ENCODE measurements around the gene ZCCHC2. TPM values are rescaled to one million over a fixed set of nuclear protein-coding genes. Genes with fewer than 3 reads are reported as not detected.
A peak's percentile ranks its signal among the peaks of the same experiment; 100 is the strongest.

The ZCCHC2 gene
- total and polyA plus RNA-seq, 4 donors: 6.9 to 34.7 (median 20.2) TPM

DNA sequence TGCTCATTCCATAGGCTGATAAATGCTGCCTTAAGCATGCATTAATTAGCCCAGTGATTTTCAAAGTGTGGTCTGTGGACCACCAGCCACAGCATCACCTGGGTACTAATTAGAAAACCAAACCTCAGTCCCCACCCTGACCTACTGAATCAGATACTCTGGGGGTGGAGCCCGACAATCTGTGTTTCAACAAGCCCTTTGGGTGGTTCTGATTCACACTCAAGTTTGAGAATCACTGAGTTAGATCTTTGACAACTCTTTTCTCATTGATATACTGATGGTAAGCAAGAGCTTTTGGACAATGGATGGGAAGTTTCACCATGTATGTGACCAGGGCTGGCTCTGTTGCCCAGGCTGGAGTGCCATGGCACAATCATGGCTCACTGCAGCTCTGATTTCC, 95.9 kb downstream of the ZCCHC2 start:
- 70 to 81% methylated on average over 1 of the region's 1 CpG for WGBS, 2 donors
- H3K4me1 ChIP-seq (ENCODE audit: control insufficient read depth in 1 of 2, insufficient read depth in 2 of 2, low read length in 2 of 2): no peaks in the 10 kb centered on the region
- no peaks in the 10 kb centered on the region for H3K27me3 ChIP-seq (ENCODE audit: control insufficient read depth in 1 of 2, insufficient read depth in 2 of 2, low read length in 1 of 2)
- no peak overlapping the region for H3K4me3 ChIP-seq (ENCODE audit: low read length in 2 of 2)
- H3K9me3 ChIP-seq (ENCODE audit: control insufficient read depth, low read length): no peaks in the 10 kb centered on the region
- ATAC-seq (ENCODE audit: low FRiP score): no peak
- H3K36me3 ChIP-seq (ENCODE audit: control insufficient read depth in 1 of 2, insufficient read depth in 2 of 2, low read length in 1 of 2): no peaks in the 10 kb centered on the region
- DNase-seq: no peak
- intact Hi-C loops (cut with DNase I): loop anchor here in 1 of 2 donors (10.0 kb wide), 1 partner anchor 86 kb away; no protein-coding TSS in a partner anchor
- H3K27ac ChIP-seq (ENCODE audit: low read depth in 1 of 2, low read length in 2 of 2): no peak overlapping the region

DNA sequence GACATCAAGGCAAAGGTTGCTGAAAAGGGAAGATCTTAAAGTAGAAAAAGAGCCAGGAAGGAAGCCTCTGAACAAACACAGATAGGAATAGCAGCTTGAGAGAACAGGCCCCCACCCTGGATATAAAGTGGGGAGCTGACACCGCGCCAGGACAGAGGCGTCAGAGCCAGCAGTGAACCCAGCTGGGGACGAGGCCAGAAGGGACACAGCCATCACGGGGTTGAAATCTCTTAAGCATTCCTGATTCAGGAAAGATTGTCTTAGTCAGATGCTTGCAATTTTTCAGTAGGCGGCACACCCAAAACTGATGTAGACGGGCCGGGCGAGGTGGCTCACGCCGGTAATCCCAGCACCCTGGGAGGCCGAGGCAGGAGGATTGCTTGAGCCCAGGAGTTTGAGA, 98.7 kb downstream of the ZCCHC2 start:
- no peak for ATAC-seq (ENCODE audit: low FRiP score)
- intact Hi-C loops (cut with DNase I): no loop called here
- Histone ChIP-seq H3K27me3 (ENCODE audit: control insufficient read depth in 1 of 2, insufficient read depth in 2 of 2, low read length in 1 of 2) (no peaks in the 10 kb centered on the region), H3K4me1 (ENCODE audit: control insufficient read depth in 1 of 2, insufficient read depth in 2 of 2, low read length in 2 of 2) (no peaks in the 10 kb centered on the region), H3K4me3 (ENCODE audit: low read length in 2 of 2) (no peak overlapping the region), H3K9me3 (ENCODE audit: control insufficient read depth, low read length) (no peaks in the 10 kb centered on the region), H3K27ac (ENCODE audit: low read depth in 1 of 2, low read length in 2 of 2) (no peak overlapping the region), H3K36me3 (ENCODE audit: control insufficient read depth in 1 of 2, insufficient read depth in 2 of 2, low read length in 1 of 2) (no peaks in the 10 kb centered on the region)
- WGBS, 2 donors: 79 to 82% methylated on average over 12 of the region's 12 CpGs
- DNase-seq: no peak

DNA sequence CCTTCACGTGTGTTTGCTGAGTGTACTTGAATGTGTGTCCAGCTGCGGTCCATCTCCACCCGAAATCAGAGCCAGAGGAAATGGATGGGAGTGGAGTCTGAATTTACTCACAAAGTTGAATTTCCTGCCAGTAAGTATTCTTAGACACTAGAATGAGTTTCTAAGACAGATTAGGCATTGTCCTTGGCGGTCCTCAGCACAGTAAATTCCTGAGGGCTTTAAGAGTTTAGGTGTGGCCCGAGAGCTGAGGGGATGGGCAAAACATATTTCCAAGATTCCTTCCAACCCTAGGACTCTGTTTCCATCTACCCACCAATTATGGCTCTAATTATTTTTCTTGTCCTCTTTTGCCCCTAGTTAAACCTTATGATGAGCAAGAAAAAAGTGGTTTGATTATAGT, 102.2 kb downstream of the ZCCHC2 start:
- intact Hi-C loops (cut with DNase I): no loop called here
- H3K9me3 ChIP-seq (ENCODE audit: control insufficient read depth, low read length): no peaks in the 10 kb centered on the region
- H3K36me3 ChIP-seq (ENCODE audit: control insufficient read depth in 1 of 2, insufficient read depth in 2 of 2, low read length in 1 of 2): no peaks in the 10 kb centered on the region
- no peak overlapping the region for H3K27ac ChIP-seq (ENCODE audit: low read depth in 1 of 2, low read length in 2 of 2)
- DNase-seq (no peak), ATAC-seq (ENCODE audit: low FRiP score) (peak; percentile 26)
- H3K4me1 ChIP-seq (ENCODE audit: control insufficient read depth in 1 of 2, insufficient read depth in 2 of 2, low read length in 2 of 2): no peaks in the 10 kb centered on the region
- H3K27me3 ChIP-seq (ENCODE audit: control insufficient read depth in 1 of 2, insufficient read depth in 2 of 2, low read length in 1 of 2): no peaks in the 10 kb centered on the region
- WGBS, 2 donors: 44 to 50% methylated on average over 5 of the region's 5 CpGs
- no peak overlapping the region for H3K4me3 ChIP-seq (ENCODE audit: low read length in 2 of 2)

Other genes with a start within 250 kb of the ZCCHC2 start
- gene TNFRSF11A, start 197.7 kb upstream of the ZCCHC2 start, total RNA-seq: 1 to 10 TPM; 8.2 to 9.1 TPM
- gene TNFRSF11A, start 197.7 kb upstream of the ZCCHC2 start, polyA plus RNA-seq: 1 to 10 TPM in 1 of 2 donors, under 1 TPM in 1; 0.38 to 1.5 TPM
- 10 to 100 TPM; 14.2 to 16.5 TPM for gene PHLPP1, start 192.5 kb downstream of the ZCCHC2 start, total RNA-seq
- 1 to 10 TPM; 1.6 to 2.3 TPM for gene PHLPP1, start 192.5 kb downstream of the ZCCHC2 start, polyA plus RNA-seq